ENCODE results near the gene CACNA2D2.

The CACNA2D2 gene

DNA sequence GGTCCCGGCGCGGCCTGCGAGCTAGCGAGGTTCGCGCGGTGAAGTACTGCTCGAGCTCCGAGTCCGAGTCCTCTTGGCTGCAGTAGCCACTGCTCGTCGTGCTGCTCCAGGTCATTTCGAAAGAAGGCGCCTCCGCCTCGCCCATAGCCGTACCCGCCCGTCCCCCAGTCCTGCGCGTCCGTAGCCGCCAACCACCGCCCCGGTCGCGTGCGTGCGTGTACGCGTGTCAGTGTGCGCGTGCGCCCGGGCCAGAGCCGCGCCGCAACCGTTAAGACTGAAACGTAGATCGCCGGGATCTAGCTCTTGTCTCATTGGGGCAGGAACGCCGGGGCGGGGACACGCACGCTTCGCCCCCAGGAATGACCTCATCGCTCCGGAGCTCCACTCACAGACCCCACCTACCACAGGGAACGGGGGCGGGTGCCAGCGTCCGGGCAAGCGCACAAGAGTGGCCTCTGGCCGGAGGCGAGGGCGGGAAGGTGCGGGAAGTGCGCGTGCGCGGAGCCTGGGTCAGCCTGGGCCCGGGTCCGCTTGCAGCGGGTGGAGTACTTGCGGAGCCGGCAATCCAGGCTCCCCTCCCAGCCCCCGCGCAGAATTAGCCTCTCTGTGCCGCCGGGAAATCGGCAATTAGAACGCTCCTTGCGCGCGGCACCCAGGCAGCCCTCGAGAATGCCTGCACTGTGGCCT is 166.1 kb downstream of the CACNA2D2 start (continued):
- TF ChIP-seq, protein P1, sequence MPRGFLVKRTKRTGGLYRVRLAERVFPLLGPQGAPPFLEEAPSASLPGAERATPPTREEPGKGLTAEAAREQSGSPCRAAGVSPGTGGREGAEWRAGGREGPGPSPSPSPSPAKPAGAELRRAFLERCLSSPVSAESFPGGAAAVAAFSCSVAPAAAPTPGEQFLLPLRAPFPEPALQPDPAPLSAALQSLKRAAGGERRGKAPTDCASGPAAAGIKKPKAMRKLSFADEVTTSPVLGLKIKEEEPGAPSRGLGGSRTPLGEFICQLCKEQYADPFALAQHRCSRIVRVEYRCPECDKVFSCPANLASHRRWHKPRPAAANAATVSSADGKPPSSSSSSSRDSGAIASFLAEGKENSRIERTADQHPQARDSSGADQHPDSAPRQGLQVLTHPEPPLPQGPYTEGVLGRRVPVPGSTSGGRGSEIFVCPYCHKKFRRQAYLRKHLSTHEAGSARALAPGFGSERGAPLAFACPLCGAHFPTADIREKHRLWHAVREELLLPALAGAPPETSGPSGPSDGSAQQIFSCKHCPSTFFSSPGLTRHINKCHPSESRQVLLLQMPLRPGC (tag by site-specific recombination; IDR thresholded peaks at IDR 0.05) = peak; percentile 29; the same call in 1 of the 2 replicates
- TF ChIP-seq, protein P2, sequence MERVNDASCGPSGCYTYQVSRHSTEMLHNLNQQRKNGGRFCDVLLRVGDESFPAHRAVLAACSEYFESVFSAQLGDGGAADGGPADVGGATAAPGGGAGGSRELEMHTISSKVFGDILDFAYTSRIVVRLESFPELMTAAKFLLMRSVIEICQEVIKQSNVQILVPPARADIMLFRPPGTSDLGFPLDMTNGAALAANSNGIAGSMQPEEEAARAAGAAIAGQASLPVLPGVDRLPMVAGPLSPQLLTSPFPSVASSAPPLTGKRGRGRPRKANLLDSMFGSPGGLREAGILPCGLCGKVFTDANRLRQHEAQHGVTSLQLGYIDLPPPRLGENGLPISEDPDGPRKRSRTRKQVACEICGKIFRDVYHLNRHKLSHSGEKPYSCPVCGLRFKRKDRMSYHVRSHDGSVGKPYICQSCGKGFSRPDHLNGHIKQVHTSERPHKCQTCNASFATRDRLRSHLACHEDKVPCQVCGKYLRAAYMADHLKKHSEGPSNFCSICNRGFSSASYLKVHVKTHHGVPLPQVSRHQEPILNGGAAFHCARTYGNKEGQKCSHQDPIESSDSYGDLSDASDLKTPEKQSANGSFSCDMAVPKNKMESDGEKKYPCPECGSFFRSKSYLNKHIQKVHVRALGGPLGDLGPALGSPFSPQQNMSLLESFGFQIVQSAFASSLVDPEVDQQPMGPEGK (tag by site-specific recombination; IDR thresholded peaks at IDR 0.05) = peak; percentile 95
- TF ChIP-seq IKZF3 (tag by site-specific recombination; IDR thresholded peaks at IDR 0.05) (no peak; the same call in 1 of the 2 replicates), ZNF311 (tag by site-specific recombination; IDR thresholded peaks at IDR 0.05; ENCODE audit: borderline replicate concordance) (no peak), BCL11A (tag by site-specific recombination; IDR thresholded peaks at IDR 0.05; ENCODE audit: low read depth) (no peak), ZNF544 (tag by site-specific recombination; IDR thresholded peaks at IDR 0.05) (no peak), ZFP37 (tag by site-specific recombination; IDR thresholded peaks at IDR 0.05) (no peak; the same call in 1 of the 2 replicates), ZBTB1 (tag by site-specific recombination; IDR thresholded peaks at IDR 0.05) (0 out of 2 replicates have a peak, but pooled peaks have one; percentile 43), ZNF266 (tag by site-specific recombination; IDR thresholded peaks at IDR 0.05; ENCODE audit: low read depth) (no peak), ZNF555 (tag by site-specific recombination; conservative IDR thresholded peaks at IDR 0.05) (no peak), EGR2 (tag by site-specific recombination; IDR thresholded peaks at IDR 0.05; ENCODE audit: low read depth) (peak; percentile 83), ZNF292 (tag by site-specific recombination; IDR thresholded peaks at IDR 0.05; ENCODE audit: borderline replicate concordance, low read depth) (no peak), SP7 (tag by site-specific recombination; IDR thresholded peaks at IDR 0.05) (peak; percentile 59), KLF16 (tag by site-specific recombination; IDR thresholded peaks at IDR 0.05) (0 out of 2 replicates have a peak, but pooled peaks have one; percentile 55), ZNF560 (tag by site-specific recombination; IDR thresholded peaks at IDR 0.05; ENCODE audit: borderline replicate concordance) (no peak), ZNF629 (tag by site-specific recombination; IDR thresholded peaks at IDR 0.05) (peak; percentile 77), ZIC2 (tag by site-specific recombination; IDR thresholded peaks at IDR 0.05) (no peak), ZNF221 (tag by site-specific recombination; IDR thresholded peaks at IDR 0.05; ENCODE audit: borderline replicate concordance) (no peak), SCRT1 (tag by site-specific recombination; IDR thresholded peaks at IDR 0.05; ENCODE audit: borderline replicate concordance) (no peak), ZNF223 (tag by site-specific recombination; IDR thresholded peaks at IDR 0.05) (peak; percentile 90), HOXC10 (CRISPR knock-in tag; IDR thresholded peaks at IDR 0.05) (no peak), ZNF341 (tag by site-specific recombination; IDR thresholded peaks at IDR 0.05; ENCODE audit: low read depth) (peak; percentile 76)
- TF ChIP-seq, protein P3, sequence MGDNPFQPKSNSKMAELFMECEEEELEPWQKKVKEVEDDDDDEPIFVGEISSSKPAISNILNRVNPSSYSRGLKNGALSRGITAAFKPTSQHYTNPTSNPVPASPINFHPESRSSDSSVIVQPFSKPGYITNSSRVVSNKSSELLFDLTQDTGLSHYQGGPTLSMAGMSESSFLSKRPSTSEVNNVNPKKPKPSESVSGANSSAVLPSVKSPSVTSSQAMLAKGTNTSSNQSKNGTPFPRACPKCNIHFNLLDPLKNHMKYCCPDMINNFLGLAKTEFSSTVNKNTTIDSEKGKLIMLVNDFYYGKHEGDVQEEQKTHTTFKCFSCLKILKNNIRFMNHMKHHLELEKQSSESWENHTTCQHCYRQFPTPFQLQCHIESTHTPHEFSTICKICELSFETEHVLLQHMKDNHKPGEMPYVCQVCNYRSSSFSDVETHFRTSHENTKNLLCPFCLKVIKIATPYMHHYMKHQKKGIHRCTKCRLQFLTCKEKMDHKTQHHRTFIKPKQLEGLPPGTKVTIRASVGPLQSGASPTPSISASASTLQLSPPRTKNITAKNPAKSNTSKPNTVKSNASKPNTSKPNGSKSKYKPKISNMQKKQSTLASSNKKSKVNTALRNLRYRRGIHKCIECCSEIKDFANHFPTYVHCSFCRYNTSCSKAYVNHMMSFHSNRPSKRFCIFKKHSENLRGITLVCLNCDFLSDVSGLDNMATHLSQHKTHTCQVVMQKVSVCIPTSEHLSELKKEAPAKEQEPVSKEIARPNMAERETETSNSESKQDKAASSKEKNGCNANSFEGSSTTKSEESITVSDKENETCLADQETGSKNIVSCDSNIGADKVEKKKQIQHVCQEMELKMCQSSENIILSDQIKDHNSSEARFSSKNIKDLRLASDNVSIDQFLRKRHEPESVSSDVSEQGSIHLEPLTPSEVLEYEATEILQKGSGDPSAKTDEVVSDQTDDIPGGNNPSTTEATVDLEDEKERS (tag by site-specific recombination; IDR thresholded peaks at IDR 0.05) = no peak
- TF ChIP-seq, protein P4, sequence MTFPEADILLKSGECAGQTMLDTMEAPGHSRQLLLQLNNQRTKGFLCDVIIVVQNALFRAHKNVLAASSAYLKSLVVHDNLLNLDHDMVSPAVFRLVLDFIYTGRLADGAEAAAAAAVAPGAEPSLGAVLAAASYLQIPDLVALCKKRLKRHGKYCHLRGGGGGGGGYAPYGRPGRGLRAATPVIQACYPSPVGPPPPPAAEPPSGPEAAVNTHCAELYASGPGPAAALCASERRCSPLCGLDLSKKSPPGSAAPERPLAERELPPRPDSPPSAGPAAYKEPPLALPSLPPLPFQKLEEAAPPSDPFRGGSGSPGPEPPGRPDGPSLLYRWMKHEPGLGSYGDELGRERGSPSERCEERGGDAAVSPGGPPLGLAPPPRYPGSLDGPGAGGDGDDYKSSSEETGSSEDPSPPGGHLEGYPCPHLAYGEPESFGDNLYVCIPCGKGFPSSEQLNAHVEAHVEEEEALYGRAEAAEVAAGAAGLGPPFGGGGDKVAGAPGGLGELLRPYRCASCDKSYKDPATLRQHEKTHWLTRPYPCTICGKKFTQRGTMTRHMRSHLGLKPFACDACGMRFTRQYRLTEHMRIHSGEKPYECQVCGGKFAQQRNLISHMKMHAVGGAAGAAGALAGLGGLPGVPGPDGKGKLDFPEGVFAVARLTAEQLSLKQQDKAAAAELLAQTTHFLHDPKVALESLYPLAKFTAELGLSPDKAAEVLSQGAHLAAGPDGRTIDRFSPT (tag by site-specific recombination; IDR thresholded peaks at IDR 0.05) = peak; percentile 99
- TF ChIP-seq, protein P5, sequence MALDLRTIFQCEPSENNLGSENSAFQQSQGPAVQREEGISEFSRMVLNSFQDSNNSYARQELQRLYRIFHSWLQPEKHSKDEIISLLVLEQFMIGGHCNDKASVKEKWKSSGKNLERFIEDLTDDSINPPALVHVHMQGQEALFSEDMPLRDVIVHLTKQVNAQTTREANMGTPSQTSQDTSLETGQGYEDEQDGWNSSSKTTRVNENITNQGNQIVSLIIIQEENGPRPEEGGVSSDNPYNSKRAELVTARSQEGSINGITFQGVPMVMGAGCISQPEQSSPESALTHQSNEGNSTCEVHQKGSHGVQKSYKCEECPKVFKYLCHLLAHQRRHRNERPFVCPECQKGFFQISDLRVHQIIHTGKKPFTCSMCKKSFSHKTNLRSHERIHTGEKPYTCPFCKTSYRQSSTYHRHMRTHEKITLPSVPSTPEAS (tag by site-specific recombination; IDR thresholded peaks at IDR 0.05) = no peak
- TF ChIP-seq, protein P6, sequence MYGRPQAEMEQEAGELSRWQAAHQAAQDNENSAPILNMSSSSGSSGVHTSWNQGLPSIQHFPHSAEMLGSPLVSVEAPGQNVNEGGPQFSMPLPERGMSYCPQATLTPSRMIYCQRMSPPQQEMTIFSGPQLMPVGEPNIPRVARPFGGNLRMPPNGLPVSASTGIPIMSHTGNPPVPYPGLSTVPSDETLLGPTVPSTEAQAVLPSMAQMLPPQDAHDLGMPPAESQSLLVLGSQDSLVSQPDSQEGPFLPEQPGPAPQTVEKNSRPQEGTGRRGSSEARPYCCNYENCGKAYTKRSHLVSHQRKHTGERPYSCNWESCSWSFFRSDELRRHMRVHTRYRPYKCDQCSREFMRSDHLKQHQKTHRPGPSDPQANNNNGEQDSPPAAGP (tag by site-specific recombination; IDR thresholded peaks at IDR 0.05) = peak; percentile 62
- TF ChIP-seq, protein P7, sequence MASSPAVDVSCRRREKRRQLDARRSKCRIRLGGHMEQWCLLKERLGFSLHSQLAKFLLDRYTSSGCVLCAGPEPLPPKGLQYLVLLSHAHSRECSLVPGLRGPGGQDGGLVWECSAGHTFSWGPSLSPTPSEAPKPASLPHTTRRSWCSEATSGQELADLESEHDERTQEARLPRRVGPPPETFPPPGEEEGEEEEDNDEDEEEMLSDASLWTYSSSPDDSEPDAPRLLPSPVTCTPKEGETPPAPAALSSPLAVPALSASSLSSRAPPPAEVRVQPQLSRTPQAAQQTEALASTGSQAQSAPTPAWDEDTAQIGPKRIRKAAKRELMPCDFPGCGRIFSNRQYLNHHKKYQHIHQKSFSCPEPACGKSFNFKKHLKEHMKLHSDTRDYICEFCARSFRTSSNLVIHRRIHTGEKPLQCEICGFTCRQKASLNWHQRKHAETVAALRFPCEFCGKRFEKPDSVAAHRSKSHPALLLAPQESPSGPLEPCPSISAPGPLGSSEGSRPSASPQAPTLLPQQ (tag by site-specific recombination; IDR thresholded peaks at IDR 0.05) = peak; percentile 59

All from HEK293 (cell line).